Measurements from ENCODE around the gene ELMO2. TPM values are rescaled to one million over a fixed set of nuclear protein-coding genes. Genes with fewer than 3 reads are reported as not detected.

The ELMO2 gene, protein sequence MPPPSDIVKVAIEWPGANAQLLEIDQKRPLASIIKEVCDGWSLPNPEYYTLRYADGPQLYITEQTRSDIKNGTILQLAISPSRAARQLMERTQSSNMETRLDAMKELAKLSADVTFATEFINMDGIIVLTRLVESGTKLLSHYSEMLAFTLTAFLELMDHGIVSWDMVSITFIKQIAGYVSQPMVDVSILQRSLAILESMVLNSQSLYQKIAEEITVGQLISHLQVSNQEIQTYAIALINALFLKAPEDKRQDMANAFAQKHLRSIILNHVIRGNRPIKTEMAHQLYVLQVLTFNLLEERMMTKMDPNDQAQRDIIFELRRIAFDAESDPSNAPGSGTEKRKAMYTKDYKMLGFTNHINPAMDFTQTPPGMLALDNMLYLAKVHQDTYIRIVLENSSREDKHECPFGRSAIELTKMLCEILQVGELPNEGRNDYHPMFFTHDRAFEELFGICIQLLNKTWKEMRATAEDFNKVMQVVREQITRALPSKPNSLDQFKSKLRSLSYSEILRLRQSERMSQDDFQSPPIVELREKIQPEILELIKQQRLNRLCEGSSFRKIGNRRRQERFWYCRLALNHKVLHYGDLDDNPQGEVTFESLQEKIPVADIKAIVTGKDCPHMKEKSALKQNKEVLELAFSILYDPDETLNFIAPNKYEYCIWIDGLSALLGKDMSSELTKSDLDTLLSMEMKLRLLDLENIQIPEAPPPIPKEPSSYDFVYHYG
- total RNA-seq = 55.7 TPM

DNA sequence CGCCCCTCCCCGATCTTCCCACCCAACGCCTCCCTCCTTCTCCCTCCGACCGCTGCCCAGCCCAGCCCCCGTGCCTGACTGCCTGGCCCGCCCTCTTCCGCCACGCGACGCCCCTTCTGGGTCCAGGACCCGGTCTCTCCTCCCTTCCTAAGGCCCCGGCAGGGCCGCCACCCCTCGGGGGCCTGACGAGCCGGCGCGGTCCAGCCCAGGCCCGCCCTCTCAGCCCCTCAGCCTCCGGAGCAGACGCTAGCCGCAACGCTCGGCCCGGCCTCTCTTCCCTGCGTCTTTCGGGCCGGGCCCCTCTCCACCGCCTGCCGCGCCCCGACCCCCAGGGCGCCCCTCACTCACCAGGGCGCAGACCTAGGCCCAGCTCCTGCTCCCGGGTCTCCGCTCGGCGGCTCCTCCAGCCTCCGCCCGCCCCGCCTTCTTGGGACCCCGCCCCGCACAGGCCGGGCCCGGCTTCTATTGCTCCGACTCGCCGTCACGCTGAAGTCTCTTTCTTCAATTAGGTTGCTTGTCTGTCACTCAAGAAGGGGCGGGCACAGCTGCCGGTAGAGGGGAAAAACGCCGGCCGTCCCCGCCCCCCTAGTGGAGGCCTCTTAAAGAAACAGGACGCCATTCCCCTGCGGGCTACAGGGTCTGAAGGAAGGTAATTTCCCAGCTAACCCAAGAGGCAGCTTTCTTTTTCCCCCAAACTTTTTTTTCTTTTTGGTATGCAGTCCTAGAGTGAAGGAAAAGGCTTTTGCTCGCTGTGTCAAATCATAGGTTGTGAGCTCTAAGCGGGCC, at the start of gene ELMO2:
TSS of gene ELMO2 (minus strand) at position 416 of the 786 bp plus-strand sequence. CDS start 12,133 bp downstream, outside the sequence.

Other genes starting within 250 kb of the ELMO2 start
- gene CDH22, start 98.1 kb downstream of the ELMO2 start, total RNA-seq = 0.93 TPM
- gene ZNF334, start 106.9 kb upstream of the ELMO2 start, total RNA-seq = 34.7 TPM
- gene OCSTAMP, start 144.0 kb upstream of the ELMO2 start, total RNA-seq = not detected
- gene SLC13A3, start 244.8 kb upstream of the ELMO2 start, total RNA-seq = 10.1 TPM

All from camera-type eye (tissue), 1 donor.